Activated naive CD4-positive, alpha-beta T cell treated with anti-CD3 and anti-CD28 coated beads, Interleukin-2, amount 50 U/mL, for 72 hours (primary cell): ENCODE data around the gene ACAN. TPM values are rescaled to one million over a fixed set of nuclear protein-coding genes. Genes with fewer than 3 reads are reported as not detected.

Source experiments
- ATAC-seq, 2 donors: fragments of 150-1000 bp; cut with Tn5 transposase; 2 replicates each; pipeline ENCODE4 v1.10.0; 2021; ENCODE audit warnings: mild to moderate bottlenecking in 2 of 2, moderate library complexity in 2 of 2
- DNase-seq, 2 donors: peaks; one replicate each; pipeline ENCODE4 v3.0.0; 2021 to 2022; ENCODE audit warnings: low spot score in 2 of 2
- H3K27ac Mint-ChIP-seq, 2 donors: one replicate each; pipeline ENCODE4 v1.8.0; 2022; ENCODE audit warnings: mild to moderate bottlenecking in 2 of 2, mixed read lengths in 2 of 2
- H3K36me3 Mint-ChIP-seq, 2 donors: one replicate each; pipeline ENCODE4 v1.8.0; 2022; ENCODE audit warnings: mixed read lengths in 2 of 2
- H3K9me3 Mint-ChIP-seq, 2 donors: one replicate each; pipeline ENCODE4 v1.8.0; 2022; ENCODE audit warnings: mixed read lengths in 2 of 2
- total RNA-seq, 2 donors: library from RNA; stranded (reverse); gene quantifications; one replicate each; pipeline ENCODE4 v1.2.3, GENCODE V29; 2022

Gene ACAN
- total RNA-seq, 2 donors from 2014 or later = not detected

DNA sequence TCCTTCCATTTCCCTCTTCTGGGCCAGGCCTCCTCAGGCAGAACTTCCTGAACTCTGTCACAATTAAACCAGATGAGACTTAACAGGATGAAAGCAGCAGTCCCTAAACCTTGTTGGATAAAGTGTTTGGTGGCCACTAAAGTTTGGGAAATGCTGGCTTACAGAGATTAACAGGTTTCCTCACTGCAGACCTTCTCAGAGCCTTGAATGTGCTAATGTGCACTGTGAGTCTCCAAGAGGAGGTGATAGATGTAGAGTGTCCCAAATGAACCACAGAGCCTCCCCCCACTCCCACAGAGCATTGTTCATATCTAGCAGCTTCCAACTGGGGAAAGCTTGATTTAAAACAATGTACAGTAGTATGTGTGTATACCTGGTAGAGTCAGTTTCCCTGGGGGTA, 49.2 kb downstream of the ACAN start:
- peaks cover 16 to 17% of the 10 kb centered on the region in 2 donors for H3K36me3 Mint-ChIP-seq
- ATAC-seq = no peak
- no peak for DNase-seq
- H3K27ac Mint-ChIP-seq = no peak overlapping the region
- peaks cover 9% of the 10 kb centered on the region in 2 donors for H3K9me3 Mint-ChIP-seq

DNA sequence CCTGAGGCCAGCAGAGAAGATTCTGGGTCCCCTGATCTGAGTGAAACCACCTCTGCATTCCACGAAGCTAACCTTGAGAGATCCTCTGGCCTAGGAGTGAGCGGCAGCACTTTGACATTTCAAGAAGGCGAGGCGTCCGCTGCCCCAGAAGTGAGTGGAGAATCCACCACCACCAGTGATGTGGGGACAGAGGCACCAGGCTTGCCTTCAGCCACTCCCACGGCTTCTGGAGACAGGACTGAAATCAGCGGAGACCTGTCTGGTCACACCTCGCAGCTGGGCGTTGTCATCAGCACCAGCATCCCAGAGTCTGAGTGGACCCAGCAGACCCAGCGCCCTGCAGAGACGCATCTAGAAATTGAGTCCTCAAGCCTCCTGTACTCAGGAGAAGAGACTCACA, 55.7 kb downstream of the ACAN start:
- Mint-ChIP-seq H3K36me3 (peaks cover 7 to 12% of the 10 kb centered on the region in 2 donors), H3K27ac (no peak overlapping the region), H3K9me3 (peaks cover 5 to 6% of the 10 kb centered on the region in 2 donors)
- no peak for ATAC-seq
- DNase-seq = no peak

GRCh38 chr15:88859550-88859949, 56.3 kb downstream of the ACAN start:
- no peak for ATAC-seq
- Mint-ChIP-seq H3K27ac (no peak overlapping the region), H3K9me3 (peaks cover 2 to 3% of the 10 kb centered on the region in 2 donors), H3K36me3 (peaks cover 3 to 6% of the 10 kb centered on the region in 2 donors)
- no peak for DNase-seq

- ATAC-seq = no peak
- no peaks in the 10 kb centered on the region for H3K36me3 Mint-ChIP-seq
- no peak overlapping the region for H3K27ac Mint-ChIP-seq
- no peak for DNase-seq
- H3K9me3 Mint-ChIP-seq = no peaks in the 10 kb centered on the region
These were observed 57.0 kb downstream of the ACAN start for GRCh38 chr15:88860212-88860611.

- Mint-ChIP-seq H3K36me3 (no peaks in the 10 kb centered on the region), H3K9me3 (no peaks in the 10 kb centered on the region), H3K27ac (no peak overlapping the region)
- ATAC-seq = no peak
- DNase-seq = no peak
These were observed 60.2 kb downstream of the ACAN start for GRCh38 chr15:88863412-88863811.

DNA sequence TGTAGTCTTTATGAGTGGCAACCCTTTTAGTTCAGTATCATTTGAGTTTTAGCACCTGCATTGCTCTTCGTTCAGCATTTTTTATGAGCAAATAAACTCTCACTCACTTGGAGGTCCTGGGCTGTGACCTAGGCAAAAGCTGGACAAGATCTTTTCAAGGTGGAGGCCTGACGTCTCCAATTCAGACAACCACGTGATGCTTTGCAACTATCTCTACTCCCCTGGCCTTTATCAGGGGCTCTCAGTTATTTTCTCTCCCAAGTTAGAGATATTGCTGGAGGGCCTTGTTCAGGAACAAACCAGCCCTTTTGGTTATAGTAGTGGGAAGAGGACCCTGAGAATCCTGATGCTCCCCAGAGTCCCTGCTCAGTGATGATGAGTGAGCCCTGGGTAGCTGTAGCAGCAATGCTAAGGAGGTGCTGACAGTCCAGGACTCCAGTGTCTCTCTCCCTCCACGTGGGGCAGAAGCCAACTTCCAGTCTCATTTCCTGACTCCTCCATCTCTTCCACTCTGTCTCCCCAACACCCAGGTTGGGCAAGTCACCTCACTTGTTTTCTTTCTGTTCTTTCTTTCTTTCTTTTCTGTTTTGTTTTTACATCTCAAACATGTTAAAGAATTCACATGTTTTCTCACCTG, 61.7 kb downstream of the ACAN start:
- ATAC-seq (no peak), DNase-seq (no peak)
- Mint-ChIP-seq H3K27ac (peak overlapping the region in 1 of 2 donors; percentile 34), H3K9me3 (no peaks in the 10 kb centered on the region), H3K36me3 (no peaks in the 10 kb centered on the region)

DNA sequence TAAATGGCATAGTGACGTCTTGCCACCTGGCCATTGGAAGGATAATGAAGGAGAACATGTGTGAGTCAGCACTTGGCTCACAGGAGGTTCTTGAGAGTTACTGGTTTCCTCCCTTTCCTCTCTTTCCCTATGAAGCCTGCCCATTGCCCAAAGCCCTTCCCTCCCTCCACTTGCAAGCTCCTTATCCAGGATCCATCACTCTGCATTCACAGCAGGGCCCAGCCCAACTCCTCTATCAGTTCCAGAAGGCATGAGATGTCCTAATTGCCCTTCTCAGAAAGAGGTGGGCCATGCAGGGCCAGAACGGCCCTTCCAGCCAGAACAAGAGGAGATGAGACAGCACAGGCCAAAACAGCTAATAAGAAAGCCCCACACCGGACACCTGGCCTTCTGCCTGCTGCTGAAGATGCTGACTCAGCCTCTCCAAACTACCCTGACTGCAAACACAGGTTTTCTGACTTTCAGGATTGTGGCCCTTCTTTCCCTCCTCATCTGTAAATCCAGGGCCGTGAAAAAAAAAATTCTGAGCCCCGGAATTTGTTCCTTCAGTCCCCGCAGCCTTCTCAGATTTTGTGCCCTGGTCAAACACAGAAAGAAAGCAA, 62.4 kb downstream of the ACAN start:
- ATAC-seq (no peak), DNase-seq (no peak)
- no peaks in the 10 kb centered on the region for H3K9me3 Mint-ChIP-seq
- peak overlapping the region; percentile 55 to 60 for H3K27ac Mint-ChIP-seq
- no peaks in the 10 kb centered on the region for H3K36me3 Mint-ChIP-seq

DNA sequence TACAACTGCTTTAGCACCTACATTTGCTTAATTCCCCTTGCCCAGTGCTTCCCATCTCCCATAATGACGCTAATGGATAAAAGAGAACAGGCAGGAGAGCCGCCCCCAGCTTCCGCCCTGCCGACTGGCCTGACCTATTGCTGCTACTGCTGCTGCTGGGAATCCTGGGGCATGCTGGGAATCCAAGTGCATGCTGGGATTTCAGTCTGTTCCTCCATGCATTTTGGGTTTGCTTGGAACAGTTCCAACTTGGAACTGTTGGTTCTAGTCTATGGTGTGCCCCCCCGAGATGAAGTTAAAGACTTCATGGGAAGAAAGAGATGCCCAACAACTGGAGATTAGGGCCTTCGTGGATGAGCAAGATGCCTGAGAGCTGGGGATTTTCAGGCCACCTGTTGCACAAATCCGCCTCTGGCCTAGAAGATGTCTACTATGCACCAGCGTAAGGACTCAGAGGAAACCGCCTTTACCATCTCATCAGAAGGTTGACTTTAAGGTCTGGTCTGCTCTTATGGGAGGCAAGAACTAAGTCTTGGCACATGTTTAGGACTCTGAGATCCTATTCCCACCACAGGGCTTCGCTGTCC, 63.2 kb downstream of the ACAN start:
- Mint-ChIP-seq H3K27ac (peak overlapping the region in 1 of 2 donors; percentile 55), H3K9me3 (no peaks in the 10 kb centered on the region), H3K36me3 (no peaks in the 10 kb centered on the region)
- DNase-seq (no peak), ATAC-seq (no peak)

- H3K9me3 Mint-ChIP-seq = no peaks in the 10 kb centered on the region
- ATAC-seq = no peak
- no peak for DNase-seq
- peak overlapping the region; percentile 29 to 31 for H3K27ac Mint-ChIP-seq
- peaks cover 0 to 5% of the 10 kb centered on the region in 2 donors for H3K36me3 Mint-ChIP-seq
These were observed 68.1 kb downstream of the ACAN start for GRCh38 chr15:88871313-88871712.

- no peak for ATAC-seq
- H3K27ac Mint-ChIP-seq = no peak overlapping the region
- H3K9me3 Mint-ChIP-seq = no peaks in the 10 kb centered on the region
- peaks cover 0 to 5% of the 10 kb centered on the region in 2 donors for H3K36me3 Mint-ChIP-seq
- no peak for DNase-seq
These were observed 68.9 kb downstream of the ACAN start for GRCh38 chr15:88872106-88872505.

- H3K36me3 Mint-ChIP-seq = peaks cover 0 to 5% of the 10 kb centered on the region in 2 donors
- H3K27ac Mint-ChIP-seq = peak overlapping the region in 1 of 2 donors; percentile 47
- DNase-seq (no peak), ATAC-seq (no peak)
- H3K9me3 Mint-ChIP-seq = no peaks in the 10 kb centered on the region
These were observed 69.5 kb downstream of the ACAN start for GRCh38 chr15:88872706-88873105.

DNA sequence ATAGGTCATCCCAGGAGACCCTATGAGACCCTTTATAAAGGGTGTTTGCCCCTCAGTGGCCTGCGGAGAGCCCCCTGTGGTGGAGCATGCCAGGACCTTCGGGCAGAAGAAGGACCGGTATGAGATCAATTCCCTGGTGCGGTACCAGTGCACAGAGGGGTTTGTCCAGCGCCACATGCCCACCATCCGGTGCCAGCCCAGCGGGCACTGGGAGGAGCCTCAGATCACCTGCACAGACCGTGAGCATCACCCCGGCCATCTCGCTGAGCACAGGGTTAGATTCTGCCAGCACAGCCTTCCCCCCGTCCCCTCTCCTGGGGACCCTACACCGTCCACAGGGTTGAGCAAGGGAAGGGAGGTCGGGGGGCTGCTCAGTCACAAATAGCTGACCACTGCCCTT, 70.5 kb downstream of the ACAN start:
- no peak for DNase-seq
- no peak for ATAC-seq
- H3K27ac Mint-ChIP-seq = peak overlapping the region; percentile 24 to 53
- H3K9me3 Mint-ChIP-seq = no peaks in the 10 kb centered on the region
- H3K36me3 Mint-ChIP-seq = peaks cover 0 to 5% of the 10 kb centered on the region in 2 donors

GRCh38 chr15:88874275-88874674, 71.0 kb downstream of the ACAN start:
- Mint-ChIP-seq H3K9me3 (no peaks in the 10 kb centered on the region), H3K36me3 (peaks cover 0 to 5% of the 10 kb centered on the region in 2 donors), H3K27ac (no peak overlapping the region)
- DNase-seq = no peak
- ATAC-seq = no peak

DNA sequence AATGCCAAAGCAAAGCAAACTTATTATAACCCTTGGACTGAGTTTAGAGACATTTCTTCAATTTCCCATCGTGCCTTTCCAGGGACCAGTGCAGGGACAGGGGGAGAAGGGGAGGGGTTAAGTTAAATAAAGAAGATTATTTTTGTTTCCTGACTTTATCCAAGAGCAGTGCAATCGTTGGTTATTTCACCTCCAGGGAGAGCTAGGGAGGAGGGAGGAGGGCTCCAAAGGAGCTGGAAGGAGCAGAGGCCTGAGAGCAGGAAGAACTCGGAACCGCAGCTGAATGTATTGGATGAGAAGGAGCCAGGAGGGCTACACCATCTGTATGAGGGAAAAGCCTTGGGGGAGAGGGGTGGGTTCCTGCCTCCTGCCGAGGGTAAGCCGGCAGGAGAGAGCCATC, 71.4 kb downstream of the ACAN start:
- Mint-ChIP-seq H3K27ac (no peak overlapping the region), H3K36me3 (peaks cover 0 to 5% of the 10 kb centered on the region in 2 donors), H3K9me3 (no peaks in the 10 kb centered on the region)
- ATAC-seq = no peak
- no peak for DNase-seq

DNA sequence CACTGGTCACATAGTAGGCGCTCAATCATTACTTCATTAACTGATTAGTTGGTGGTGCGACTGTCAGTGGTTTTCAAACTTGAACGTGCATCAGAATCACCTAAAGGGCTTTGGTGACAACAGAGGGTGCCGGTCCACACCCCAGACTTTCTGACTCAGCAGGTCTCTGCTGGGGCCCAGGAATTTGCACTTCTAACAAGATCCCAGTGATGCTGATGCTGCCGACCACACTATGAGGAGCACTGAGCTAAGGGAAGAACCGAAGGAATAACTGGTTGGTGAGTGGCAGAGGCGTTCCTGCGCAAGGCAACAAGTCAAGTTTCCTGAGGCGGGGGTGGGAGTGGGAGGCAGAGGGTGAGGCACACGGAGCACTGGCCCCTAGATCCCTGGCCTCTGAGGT, 73.3 kb downstream of the ACAN start:
- ATAC-seq = no peak
- Mint-ChIP-seq H3K27ac (no peak overlapping the region), H3K9me3 (no peaks in the 10 kb centered on the region), H3K36me3 (peaks cover 0 to 10% of the 10 kb centered on the region in 2 donors)
- DNase-seq = no peak

- Mint-ChIP-seq H3K9me3 (no peaks in the 10 kb centered on the region), H3K36me3 (peaks cover 0 to 11% of the 10 kb centered on the region in 2 donors)
- ATAC-seq = no peak
These were observed 74.2 kb downstream of the ACAN start for GRCh38 chr15:88877415-88877814.

DNA sequence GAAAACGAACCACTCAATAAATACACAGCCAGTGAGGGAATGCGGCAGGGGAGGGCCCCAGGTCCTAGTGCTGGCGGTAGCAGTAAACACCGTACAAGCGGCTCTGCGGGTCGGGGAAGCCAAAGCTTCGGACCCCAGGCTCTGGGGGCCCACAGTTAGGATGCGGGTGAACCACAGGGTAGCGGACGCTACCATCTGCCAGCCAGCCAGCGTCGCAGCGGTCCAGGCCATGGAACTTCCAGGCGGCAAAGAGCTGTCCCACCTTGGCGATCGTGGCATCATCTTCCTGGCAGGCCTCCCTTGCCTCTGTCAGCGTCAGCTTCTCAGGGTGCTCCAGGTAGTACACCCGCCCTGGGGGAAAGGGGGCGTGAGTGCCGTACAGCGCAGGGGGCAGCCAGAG, 74.7 kb downstream of the ACAN start:
- ATAC-seq = no peak
- H3K9me3 Mint-ChIP-seq = no peaks in the 10 kb centered on the region
- H3K27ac Mint-ChIP-seq = no peak overlapping the region
- peaks cover 0 to 11% of the 10 kb centered on the region in 2 donors for H3K36me3 Mint-ChIP-seq
- DNase-seq = no peak

More at GRCh38 chr15:88877415-88877814, 74.2 kb downstream of the ACAN start:
- DNase-seq = no peak
- H3K27ac Mint-ChIP-seq = no peak overlapping the region
